Measurements from ENCODE around the gene MSMB.
"Not testable (repeated sequence)": the region's sequence is repeated elsewhere in the genome, so short reads cannot be mapped to it uniquely, and the experiment has no call there.

DNA sequence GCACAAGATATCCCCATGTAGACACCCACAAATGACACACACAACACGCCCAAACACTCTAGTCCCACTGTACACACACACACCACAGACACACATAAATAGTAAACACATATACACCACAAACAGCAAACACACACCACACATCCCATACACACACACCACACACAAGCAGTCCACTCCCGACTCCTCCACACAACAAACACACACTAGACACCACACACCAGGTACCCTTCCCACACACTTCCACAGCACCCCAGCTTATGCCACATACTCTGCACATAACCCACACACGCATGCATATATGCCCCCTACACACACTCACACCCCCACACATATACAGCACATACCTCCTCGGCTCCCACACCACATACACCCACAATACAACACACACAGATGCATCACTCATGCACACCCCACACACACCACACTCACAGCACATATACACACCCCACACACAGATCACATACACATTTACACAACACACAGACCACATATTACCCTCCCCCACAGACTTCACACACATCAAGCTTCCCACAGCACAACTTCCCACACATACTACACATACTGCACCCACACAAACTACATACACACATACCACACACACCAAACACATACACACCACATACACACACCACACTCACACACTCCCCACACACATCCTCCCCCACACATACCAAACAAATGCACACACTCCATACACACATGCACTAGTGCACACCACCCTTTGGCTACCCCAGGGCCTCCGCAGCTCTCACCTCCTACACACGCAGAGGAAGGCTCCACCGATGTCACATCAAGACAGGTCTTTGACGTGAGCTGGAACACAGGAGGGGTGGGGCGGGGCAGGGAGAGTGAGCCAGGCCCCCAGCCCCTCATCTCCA, 47.5 kb upstream of the MSMB start:
- TF ChIP-seq CTCF (IDR thresholded peaks at IDR 0.05; ENCODE audit: insufficient read depth, low read length, poor library complexity, severe bottlenecking); EZH2phosphoT487 (conservative IDR thresholded peaks at IDR 0.05; ENCODE audit: low read length): not testable (repeated sequence)

All from SU-DHL-6 (cell line).